22Rv1 (cell line): ENCODE results near the gene OR56A4.

Experiments
- CTCF ChIP-seq: fragments of 450-650 bp; IDR thresholded peaks from 2 replicates; pipeline ENCODE4 v1.5.1; 2017; ENCODE audit warnings: mild to moderate bottlenecking
- ZFX ChIP-seq: fragments of 450-650 bp; IDR thresholded peaks from 2 replicates; pipeline ENCODE4 v1.6.1; 2017; ENCODE audit warnings: antibody characterized with exemption, borderline replicate concordance

- TF ChIP-seq CTCF, result no peak
- TF ChIP-seq ZFX, result no peak
Measured at GRCh38 chr11:5967708-5968107, 39.0 kb downstream of the OR56A4 start.
